Rectal smooth muscle tissue (tissue), 1 donor: ENCODE data around the gene DTYMK.

Source experiments
- H3K27ac ChIP-seq: one replicate; pipeline ENCODE4 v1.7.0; 2013; ENCODE audit warnings: low read depth, low read length, inconsistent platforms
- H3K27me3 ChIP-seq: one replicate; pipeline ENCODE4 v1.7.0; 2013; ENCODE audit warnings: low read length; ENCODE audit not compliant: control insufficient read depth, insufficient read depth
- H3K36me3 ChIP-seq: one replicate; pipeline ENCODE4 v1.7.0; 2013; ENCODE audit warnings: low read length; ENCODE audit not compliant: control insufficient read depth, insufficient read depth
- H3K4me1 ChIP-seq: one replicate; pipeline ENCODE4 v1.7.0; 2013; ENCODE audit warnings: low read length; ENCODE audit not compliant: control insufficient read depth, insufficient read depth
- H3K4me3 ChIP-seq: one replicate; pipeline ENCODE4 v1.7.0; 2013; ENCODE audit warnings: low read length
- H3K9ac ChIP-seq: one replicate; pipeline ENCODE4 v1.7.0; 2013; ENCODE audit warnings: low read length

The DTYMK gene

DNA sequence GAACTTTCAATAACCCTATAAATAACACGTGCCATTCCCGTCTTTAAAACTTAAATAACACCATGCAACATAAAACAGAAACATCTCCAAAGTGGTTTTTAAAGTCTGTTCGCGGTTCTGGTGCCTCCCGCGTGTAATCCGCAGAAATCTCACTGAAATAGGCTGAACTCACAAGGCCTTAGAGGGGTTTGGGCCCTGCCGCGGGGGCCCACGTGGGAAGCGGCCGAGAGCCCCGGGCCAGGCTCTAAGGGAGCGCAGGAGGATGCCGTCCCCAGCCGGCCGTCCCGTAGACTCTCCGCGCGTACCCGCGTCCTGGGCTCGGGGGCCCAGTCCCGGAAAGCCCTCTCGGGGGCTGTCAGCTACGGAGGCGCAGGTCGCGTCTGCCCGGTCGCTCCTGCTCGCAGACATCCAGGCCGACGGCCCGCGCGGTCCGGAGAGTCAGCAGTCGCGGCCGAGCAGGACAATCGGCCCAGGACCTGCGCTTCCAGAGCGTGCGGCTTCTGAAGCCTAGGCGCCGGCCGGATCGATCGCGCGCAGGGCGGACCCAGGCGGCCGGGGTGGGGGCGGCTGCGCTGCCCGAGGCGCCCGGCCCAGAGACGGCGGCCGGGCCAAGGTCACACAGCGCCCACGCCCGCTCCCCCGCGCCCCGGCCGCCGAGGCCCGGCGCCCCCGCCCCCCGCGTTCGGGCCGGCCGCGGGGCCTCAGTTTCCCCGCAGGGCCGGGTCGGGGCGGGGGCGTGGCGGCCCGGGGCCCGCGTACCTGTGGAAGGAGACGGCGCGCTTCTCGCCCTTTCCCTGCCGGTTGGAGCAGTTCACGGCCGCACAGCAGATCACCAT is 50.2 kb downstream of the DTYMK start:
- H3K4me3 ChIP-seq, result peak overlapping the region; percentile 95
- peak overlapping the region; percentile 73 for H3K27ac ChIP-seq
- peaks cover 14% of the 10 kb centered on the region for H3K4me1 ChIP-seq
- peaks cover 10% of the 10 kb centered on the region for H3K36me3 ChIP-seq
- H3K27me3 ChIP-seq, result no peaks in the 10 kb centered on the region
- peak overlapping the region; percentile 43 for H3K9ac ChIP-seq

GRCh38 chr2:241635756-241636155 is 50.9 kb downstream of the DTYMK start:
- Histone ChIP-seq H3K27me3 (no peaks in the 10 kb centered on the region), H3K4me1 (peaks cover 14% of the 10 kb centered on the region), H3K9ac (no peak overlapping the region), H3K4me3 (peak overlapping the region; percentile 74), H3K27ac (no peak overlapping the region), H3K36me3 (peaks cover 10% of the 10 kb centered on the region)

- H3K4me3 ChIP-seq, result no peak overlapping the region
- peaks cover 10% of the 10 kb centered on the region for H3K4me1 ChIP-seq
- peaks cover 13% of the 10 kb centered on the region for H3K36me3 ChIP-seq
- no peaks in the 10 kb centered on the region for H3K27me3 ChIP-seq
- H3K27ac ChIP-seq, result no peak overlapping the region
- no peak overlapping the region for H3K9ac ChIP-seq
Measured at GRCh38 chr2:241633561-241633960, 53.1 kb downstream of the DTYMK start.

- H3K9ac ChIP-seq, result no peak overlapping the region
- peaks cover 5% of the 10 kb centered on the region for H3K4me1 ChIP-seq
- H3K27ac ChIP-seq, result no peak overlapping the region
- H3K4me3 ChIP-seq, result no peak overlapping the region
- H3K27me3 ChIP-seq, result no peaks in the 10 kb centered on the region
- H3K36me3 ChIP-seq, result peaks cover 13% of the 10 kb centered on the region
Measured at GRCh38 chr2:241632478-241633325, 53.9 kb downstream of the DTYMK start.

- no peaks in the 10 kb centered on the region for H3K4me1 ChIP-seq
- H3K27ac ChIP-seq, result no peak overlapping the region
- H3K9ac ChIP-seq, result no peak overlapping the region
- no peak overlapping the region for H3K4me3 ChIP-seq
- peaks cover 13% of the 10 kb centered on the region for H3K36me3 ChIP-seq
- H3K27me3 ChIP-seq, result no peaks in the 10 kb centered on the region
Measured at GRCh38 chr2:241629762-241630435, 56.7 kb downstream of the DTYMK start.

GRCh38 chr2:241627675-241628074 is 58.9 kb downstream of the DTYMK start:
- Histone ChIP-seq H3K36me3 (peaks cover 7% of the 10 kb centered on the region), H3K27ac (no peak overlapping the region), H3K4me1 (no peaks in the 10 kb centered on the region), H3K4me3 (no peak overlapping the region), H3K9ac (no peak overlapping the region), H3K27me3 (no peaks in the 10 kb centered on the region)
